ENCODE data around the gene SLC35F2. TPM values are rescaled to one million over a fixed set of nuclear protein-coding genes. Genes with fewer than 3 reads are reported as not detected.

Gene SLC35F2
- total and polyA plus RNA-seq, 2 of the 8 experiments (the other 6 are each of a cell fraction or from before 2014, with no cell fraction given): 15.1 to 29.7 TPM

DNA sequence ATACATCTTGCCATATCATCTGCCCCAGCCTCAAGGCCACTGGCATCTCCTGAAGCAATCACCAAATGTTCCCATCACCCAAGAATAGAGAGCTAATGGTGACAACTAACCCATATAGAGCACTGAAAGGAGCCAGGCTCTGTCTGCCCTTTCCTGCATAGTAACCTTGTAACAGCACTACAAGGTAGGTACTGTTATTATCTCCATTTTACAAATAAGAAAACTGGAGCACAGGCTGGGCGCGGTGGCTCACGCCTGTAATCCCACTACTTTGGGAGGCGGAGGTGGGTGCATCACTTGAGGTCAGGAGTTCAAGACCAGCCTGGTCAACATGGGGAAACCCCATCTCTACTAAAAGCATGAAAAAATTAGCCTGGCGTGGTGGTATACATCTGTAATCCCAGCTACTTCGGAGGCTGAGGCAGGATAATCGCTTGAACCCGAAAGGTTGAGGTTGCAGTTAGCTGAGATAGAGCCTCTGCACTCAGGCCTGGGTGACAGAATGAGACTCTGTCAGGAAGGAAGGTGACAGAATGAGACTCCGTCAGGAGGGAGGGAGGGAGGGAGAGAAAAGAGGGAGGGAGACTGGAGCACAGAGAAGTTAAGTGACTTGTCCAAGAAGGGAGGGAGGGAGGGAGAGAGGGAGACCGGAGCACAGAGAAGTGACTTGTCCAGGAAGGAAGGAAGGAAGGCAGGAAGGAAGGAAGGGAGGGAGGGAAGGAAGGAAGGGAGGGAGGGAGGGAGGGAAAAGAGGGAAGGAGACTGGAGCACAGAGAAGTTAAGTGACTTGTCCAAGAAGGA lies 2.2 kb downstream of the SLC35F2 start:
- DNase-seq (ENCODE audit: low read depth in 1 of 2, low spot score in 2 of 2) (no peak), FAIRE-seq (no peak)
- peak overlapping the region; percentile 88; the same call in 1 of the 2 replicates for H2AK5ac ChIP-seq (ENCODE audit: low read depth, low read length)
- no peaks in the 10 kb centered on the region for H3K36me3 ChIP-seq (ENCODE audit: control insufficient read depth in 2 of 4, insufficient read depth in 4 of 4, low read length in 3 of 4)
- H3K9ac ChIP-seq (replicated peaks in 1 of 4; ENCODE audit: extremely low read depth in 1 of 4, low read depth in 3 of 4, low read length in 3 of 4): no peak overlapping the region
- no peak overlapping the region for H4K91ac ChIP-seq (replicated peaks; ENCODE audit: insufficient read length, low read length)
- H2BK5ac ChIP-seq (ENCODE audit: low read depth, low read length): no peak overlapping the region
- POLR2A ChIA-PET (ENCODE audit: partially characterized antibody): no interaction called here
- H2BK20ac ChIP-seq (ENCODE audit: low read length): no peak overlapping the region
- no peak overlapping the region for H3K4ac ChIP-seq (replicated peaks; ENCODE audit: insufficient read length, low read depth, low read length)
- no peak overlapping the region for H2BK120ac ChIP-seq (replicated peaks; ENCODE audit: low read depth, low read length)
- peak overlapping the region; percentile 84; the same call in 1 of the 2 replicates for H2BK12ac ChIP-seq (ENCODE audit: low read depth, low read length)
- peak overlapping the region in 2 of 4 experiments; percentile 80 to 85; a peak in 2 of 8 replicates for H3K4me3 ChIP-seq (ENCODE audit: extremely low read depth in 1 of 4, insufficient read depth in 2 of 4, low read depth in 3 of 4, low read length in 4 of 4)
- peaks cover 18% of the 10 kb centered on the region for H3K23me2 ChIP-seq (ENCODE audit: low read depth, low read length)
- no peak overlapping the region for H3K14ac ChIP-seq (ENCODE audit: insufficient read length)
- peaks cover 0 to 9% (median 5%) of the 10 kb centered on the region in 4 experiments; a peak in 4 of 7 replicates for H3K27me3 ChIP-seq (replicated peaks in 1 of 4; ENCODE audit: control insufficient read depth in 3 of 4, extremely low read depth in 1 of 4, insufficient read depth in 3 of 4, low read length in 3 of 4)
- no peaks in the 10 kb centered on the region for H3K9me3 ChIP-seq (ENCODE audit: insufficient read depth in 2 of 2, low read depth in 1 of 2, low read length in 1 of 2)
- H3K27ac ChIP-seq (ENCODE audit: low read depth, low read length): no peak overlapping the region
- WGBS, 2 experiments (ENCODE audit: extremely low coverage in 1 of 2, insufficient coverage in 1 of 2, insufficient read length in 1 of 2, insufficient replicate concordance in 2 of 2, low coverage in 1 of 2, low lambda C conversion rate in 2 of 2, missing lambda C conversion rate in 1 of 2): 81% methylated on average over 8 of the region's 10 CpGs; no CpG with 5 or more reads in 1 of the 2 experiments
- H3K56ac ChIP-seq (replicated peaks; ENCODE audit: insufficient read length, low read depth, low read length): no peak overlapping the region
- H4K5ac ChIP-seq (ENCODE audit: insufficient read length, low read depth, low read length): no peak overlapping the region
- H3K4me1 ChIP-seq (replicated peaks in 1 of 4; ENCODE audit: control insufficient read depth in 3 of 4, insufficient read depth in 4 of 4, low read length in 3 of 4): peaks cover 2 to 6% (median 5%) of the 10 kb centered on the region in 4 experiments; a peak in 4 of 7 replicates
- H4K20me1 ChIP-seq (replicated peaks in 1 of 2; ENCODE audit: control insufficient read depth in 1 of 2, insufficient read depth in 2 of 2, low read length in 2 of 2): no peaks in the 10 kb centered on the region
- no peak overlapping the region for H2AFZ ChIP-seq (ENCODE audit: low read length)
- H3K79me1 ChIP-seq (ENCODE audit: low read depth, low read length): peaks cover 8% of the 10 kb centered on the region; the same call in 1 of the 2 replicates
- TF ChIP-seq EGR1 (IDR thresholded peaks at IDR 0.05; ENCODE audit: borderline replicate concordance, low read depth, low read length): peak; percentile 64; the same call in 1 of the 2 replicates
- no peak for TF ChIP-seq SIN3A (conservative IDR thresholded peaks at IDR 0.05 in 1 of 2, IDR thresholded peaks at IDR 0.05 in 1 of 2; ENCODE audit: low read depth in 1 of 2, low read length in 2 of 2)
- peaks cover 3 to 42% of the 10 kb centered on the region in 2 experiments; a peak in 2 of 4 replicates for H3K79me2 ChIP-seq (ENCODE audit: control insufficient read depth in 1 of 2, insufficient read depth in 2 of 2, low read length in 2 of 2)
- H4K8ac ChIP-seq (ENCODE audit: extremely low read depth, insufficient read depth, low read length): no peak overlapping the region
- CTCF ChIA-PET (ENCODE audit: partially characterized antibody): interaction anchor here (0.9 kb wide), 1 partner anchor 114 kb away, joined by 4 read pairs; no protein-coding TSS in a partner anchor
- no peak overlapping the region for H3K23ac ChIP-seq (ENCODE audit: insufficient read length)
- H3K18ac ChIP-seq (ENCODE audit: extremely low read depth, low read length): no peak overlapping the region
- H2BK15ac ChIP-seq (ENCODE audit: low read length): no peak overlapping the region
- peak overlapping the region; percentile 89 to 93 for H3K4me2 ChIP-seq (ENCODE audit: insufficient read depth in 1 of 2, low read depth in 2 of 2, low read length in 2 of 2)

Data from H1 (cell line).